ENCODE measurements around the gene GALNT17. TPM values are rescaled to one million over a fixed set of nuclear protein-coding genes. Genes with fewer than 3 reads are reported as not detected.
A peak's percentile ranks its signal among the peaks of the same experiment; 100 is the strongest.

Gene GALNT17
- total RNA-seq, 4 donors from 2014 or later: 66.0 to 97.9 (median 76.0) TPM

DNA sequence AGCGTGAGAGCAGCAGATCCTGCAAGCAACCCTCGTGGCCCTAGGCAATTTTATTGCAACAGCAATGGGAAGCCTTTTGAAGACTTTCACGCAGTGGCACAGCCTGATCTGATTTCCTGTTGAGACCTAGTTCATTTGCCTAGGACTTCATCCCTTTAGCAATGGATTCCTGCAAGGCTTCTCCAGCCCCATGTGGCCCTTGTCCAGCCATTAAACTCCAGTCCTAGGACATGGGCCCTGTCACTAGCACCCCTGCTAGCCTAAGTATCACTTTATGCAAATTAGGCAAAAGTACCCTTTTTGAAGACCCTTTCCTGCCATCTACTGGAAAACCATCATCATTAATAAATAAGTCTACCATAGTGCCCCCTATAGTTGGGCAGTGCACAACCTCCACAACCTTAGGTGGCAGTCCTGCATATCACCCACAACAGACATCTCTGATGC lies 379.4 kb downstream of the GALNT17 start:
- H3K36me3 ChIP-seq: no peaks in the 10 kb centered on the region
- H3K27me3 ChIP-seq: no peaks in the 10 kb centered on the region
- no peak overlapping the region for H3K4me3 ChIP-seq
- TF ChIP-seq POLR2A (IDR thresholded peaks at IDR 0.05) (no peak), EP300 (IDR thresholded peaks at IDR 0.05) (no peak)
- TF ChIP-seq, protein P1, sequence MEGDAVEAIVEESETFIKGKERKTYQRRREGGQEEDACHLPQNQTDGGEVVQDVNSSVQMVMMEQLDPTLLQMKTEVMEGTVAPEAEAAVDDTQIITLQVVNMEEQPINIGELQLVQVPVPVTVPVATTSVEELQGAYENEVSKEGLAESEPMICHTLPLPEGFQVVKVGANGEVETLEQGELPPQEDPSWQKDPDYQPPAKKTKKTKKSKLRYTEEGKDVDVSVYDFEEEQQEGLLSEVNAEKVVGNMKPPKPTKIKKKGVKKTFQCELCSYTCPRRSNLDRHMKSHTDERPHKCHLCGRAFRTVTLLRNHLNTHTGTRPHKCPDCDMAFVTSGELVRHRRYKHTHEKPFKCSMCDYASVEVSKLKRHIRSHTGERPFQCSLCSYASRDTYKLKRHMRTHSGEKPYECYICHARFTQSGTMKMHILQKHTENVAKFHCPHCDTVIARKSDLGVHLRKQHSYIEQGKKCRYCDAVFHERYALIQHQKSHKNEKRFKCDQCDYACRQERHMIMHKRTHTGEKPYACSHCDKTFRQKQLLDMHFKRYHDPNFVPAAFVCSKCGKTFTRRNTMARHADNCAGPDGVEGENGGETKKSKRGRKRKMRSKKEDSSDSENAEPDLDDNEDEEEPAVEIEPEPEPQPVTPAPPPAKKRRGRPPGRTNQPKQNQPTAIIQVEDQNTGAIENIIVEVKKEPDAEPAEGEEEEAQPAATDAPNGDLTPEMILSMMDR (IDR thresholded peaks at IDR 0.05): no peak
- DNase-seq (ENCODE audit: low spot score in 2 of 2): no peak
- no peaks in the 10 kb centered on the region for H3K4me1 ChIP-seq
- H3K9me3 ChIP-seq: peaks cover 0 to under 1% (median 0%) of the 10 kb centered on the region in 4 donors
- WGBS, 2 donors: 74 to 94% methylated on average over 3 of the region's 3 CpGs
- no peak overlapping the region for H3K27ac ChIP-seq

DNA sequence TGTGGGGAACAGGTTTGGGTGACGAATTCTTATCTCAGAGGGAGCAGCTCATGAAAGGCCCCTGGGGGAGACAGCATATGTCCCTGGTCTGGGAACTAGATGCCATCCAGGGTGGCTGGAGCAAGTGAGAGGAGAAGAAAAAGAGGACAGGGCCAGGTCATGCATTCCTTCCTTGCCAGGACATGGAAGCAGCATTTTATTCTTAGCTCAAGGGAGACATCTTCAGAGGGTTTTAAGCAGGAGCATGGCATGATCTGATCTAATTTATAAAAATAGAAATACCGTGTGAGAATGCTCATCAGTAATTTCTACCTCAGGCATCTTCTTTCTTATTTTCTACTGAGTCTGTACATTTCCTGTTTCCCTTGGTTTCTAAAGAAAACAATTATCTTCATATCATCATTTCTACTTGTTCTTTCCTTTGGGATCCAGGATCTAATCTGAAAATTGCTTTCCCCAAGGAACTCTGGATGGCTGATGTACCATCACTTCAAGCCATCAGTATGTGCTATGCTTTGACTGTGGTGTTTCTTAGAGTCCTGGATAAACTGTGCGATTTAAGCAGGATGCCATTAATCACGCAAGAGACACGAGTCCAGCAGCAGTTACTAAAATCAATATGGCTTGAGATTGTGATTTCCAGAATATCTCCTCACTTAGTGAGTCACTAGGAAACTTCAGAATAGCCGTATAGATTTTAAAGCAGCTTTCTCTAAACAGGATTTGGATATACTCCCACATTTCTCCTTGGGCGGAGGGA lies 386.2 kb downstream of the GALNT17 start:
- Histone ChIP-seq H3K27me3 (no peaks in the 10 kb centered on the region), H3K36me3 (peaks cover 0 to 3% (median 0%) of the 10 kb centered on the region in 3 donors), H3K9me3 (peaks cover 0 to 18% (median 0%) of the 10 kb centered on the region in 4 donors), H3K4me3 (no peak overlapping the region), H3K27ac (no peak overlapping the region), H3K4me1 (no peaks in the 10 kb centered on the region)
- WGBS, 2 donors: 78 to 83% methylated on average over 7 of the region's 7 CpGs
- no peak for DNase-seq (ENCODE audit: low spot score in 2 of 2)
- TF ChIP-seq POLR2A (IDR thresholded peaks at IDR 0.05) (no peak), EP300 (IDR thresholded peaks at IDR 0.05) (no peak)
- TF ChIP-seq, protein P1 (IDR thresholded peaks at IDR 0.05): no peak

DNA sequence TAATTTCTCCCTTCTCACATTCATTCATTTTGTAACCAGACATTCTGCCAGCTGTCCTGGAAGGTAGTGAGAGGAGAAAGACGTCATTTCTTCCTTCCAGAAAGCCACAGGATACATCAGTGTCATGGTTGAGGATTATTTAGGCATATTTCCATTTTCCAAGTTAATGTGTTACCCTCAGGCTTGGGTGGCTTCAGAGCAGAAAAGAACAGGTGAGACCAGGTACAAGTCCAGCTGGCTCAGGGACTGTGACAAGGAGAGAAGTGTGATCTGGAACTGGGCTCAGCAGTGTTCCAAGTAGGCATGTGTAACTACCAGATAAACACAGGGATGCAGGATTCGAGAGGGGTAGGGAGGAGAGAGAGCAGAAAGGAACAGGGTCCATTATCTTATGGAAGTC lies 386.9 kb downstream of the GALNT17 start:
- DNase-seq (ENCODE audit: low spot score in 2 of 2): no peak
- Histone ChIP-seq H3K4me3 (no peak overlapping the region), H3K27ac (no peak overlapping the region), H3K4me1 (no peaks in the 10 kb centered on the region), H3K36me3 (peaks cover 0 to 3% (median 0%) of the 10 kb centered on the region in 3 donors), H3K27me3 (no peaks in the 10 kb centered on the region), H3K9me3 (peaks cover 0 to 18% (median 0%) of the 10 kb centered on the region in 4 donors)
- 80 to 93% methylated on average over 2 of the region's 2 CpGs for WGBS, 2 donors
- TF ChIP-seq POLR2A (IDR thresholded peaks at IDR 0.05): no peak
- TF ChIP-seq EP300 (IDR thresholded peaks at IDR 0.05): no peak
- TF ChIP-seq, protein P1 (IDR thresholded peaks at IDR 0.05): no peak

DNA sequence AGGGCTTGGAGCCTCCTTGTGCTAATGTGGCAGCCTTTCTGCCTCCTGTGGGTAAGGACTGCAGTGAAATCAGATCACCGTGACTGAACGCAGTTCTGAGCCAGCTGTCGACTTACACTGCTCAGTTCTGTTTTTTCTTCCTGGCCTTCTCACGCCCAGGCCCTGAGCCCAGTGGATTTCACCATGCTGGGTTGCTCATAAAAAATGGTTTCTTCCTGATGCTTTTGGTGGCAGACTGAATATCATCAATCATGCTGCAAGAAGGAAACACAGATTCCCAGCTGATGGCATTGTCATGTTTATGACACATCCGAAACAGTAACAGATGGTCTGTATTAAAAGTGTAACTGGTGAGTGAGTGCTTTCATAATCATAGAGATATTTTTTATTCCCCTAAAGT lies 389.6 kb downstream of the GALNT17 start:
- TF ChIP-seq, protein P1 (IDR thresholded peaks at IDR 0.05): no peak
- peak in 1 of 2 donors; percentile 70 for TF ChIP-seq EP300 (IDR thresholded peaks at IDR 0.05)
- no peak for TF ChIP-seq POLR2A (IDR thresholded peaks at IDR 0.05)
- 62 to 71% methylated on average over 5 of the region's 5 CpGs for WGBS, 2 donors
- H3K4me3 ChIP-seq: no peak overlapping the region
- DNase-seq (ENCODE audit: low spot score in 2 of 2): peak in 1 of 2 donors; percentile 43
- no peak overlapping the region for H3K27ac ChIP-seq
- peaks cover 0 to 16% (median 0%) of the 10 kb centered on the region in 4 donors for H3K9me3 ChIP-seq
- no peaks in the 10 kb centered on the region for H3K27me3 ChIP-seq
- H3K36me3 ChIP-seq: peaks cover 0 to 3% (median 0%) of the 10 kb centered on the region in 3 donors
- no peaks in the 10 kb centered on the region for H3K4me1 ChIP-seq

DNA sequence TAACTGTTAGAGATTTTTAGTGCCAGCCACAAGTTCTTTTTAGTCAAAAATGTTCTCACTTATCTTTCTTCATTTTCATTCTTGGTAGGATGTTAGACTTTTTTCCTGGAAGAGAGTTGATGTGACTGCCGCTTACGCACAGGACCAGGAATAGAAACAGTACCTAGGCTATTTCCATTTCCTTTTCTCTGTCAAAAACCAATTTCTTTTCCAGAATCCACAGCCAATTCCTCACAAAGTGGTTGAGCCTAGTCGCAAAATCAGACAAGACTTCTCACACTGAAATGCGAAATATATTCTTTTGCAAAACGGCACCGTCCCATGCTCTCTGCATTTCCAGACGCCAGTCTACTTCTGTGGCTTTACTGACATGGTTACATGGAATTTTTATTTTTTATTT lies 394.2 kb downstream of the GALNT17 start:
- TF ChIP-seq EP300 (IDR thresholded peaks at IDR 0.05) (no peak), POLR2A (IDR thresholded peaks at IDR 0.05) (no peak)
- TF ChIP-seq, protein P1 (IDR thresholded peaks at IDR 0.05): no peak
- Histone ChIP-seq H3K9me3 (no peaks in the 10 kb centered on the region), H3K4me3 (no peak overlapping the region), H3K27ac (no peak overlapping the region), H3K4me1 (no peaks in the 10 kb centered on the region), H3K36me3 (peaks cover 0 to 3% (median 0%) of the 10 kb centered on the region in 3 donors), H3K27me3 (no peaks in the 10 kb centered on the region)
- DNase-seq (ENCODE audit: low spot score in 2 of 2): no peak
- WGBS, 2 donors: 94 to 100% methylated on average over 7 of the region's 7 CpGs
